Osteoblast (primary cell): ENCODE data around the gene MATN1. TPM values are rescaled to one million over a fixed set of nuclear protein-coding genes. Genes with fewer than 3 reads are reported as not detected.

Experiments
- DNase-seq: peaks from one replicate; pipeline ENCODE4 v3.0.0; 2011; ENCODE audit warnings: low spot score, mixed read lengths; ENCODE audit not compliant: insufficient read length; ENCODE audit errors: missing footprints
- H2AFZ ChIP-seq: 2 replicates; pipeline ENCODE4 v1.6.0; 2011; ENCODE audit warnings: mild to moderate bottlenecking, low read length
- H3K27ac ChIP-seq: 2 replicates; pipeline ENCODE4 v1.5.1; 2011; ENCODE audit warnings: mild to moderate bottlenecking, low read depth, low read length, moderate library complexity
- H3K27me3 ChIP-seq: 2 replicates; pipeline ENCODE4 v1.6.0; 2012; ENCODE audit warnings: mild to moderate bottlenecking, control low read depth, inconsistent platforms, low read length, moderate library complexity; ENCODE audit not compliant: insufficient read depth
- H3K36me3 ChIP-seq: 2 replicates; pipeline ENCODE4 v1.5.1; 2011; ENCODE audit warnings: mild to moderate bottlenecking, low read length, control low read depth, moderate library complexity; ENCODE audit not compliant: insufficient read depth
- H3K4me1 ChIP-seq: 2 replicates; pipeline ENCODE4 v1.5.1; 2011; ENCODE audit warnings: mild to moderate bottlenecking, low read length, control low read depth, moderate library complexity; ENCODE audit not compliant: insufficient read depth
- H3K4me2 ChIP-seq: 2 replicates; pipeline ENCODE4 v1.6.0; 2011; ENCODE audit warnings: mild to moderate bottlenecking, low read length; ENCODE audit not compliant: insufficient read depth
- H3K4me3 ChIP-seq: fragments of 200-600 bp; sonication (generic); 3 replicates; pipeline ENCODE4 v1.5.1; 2012; ENCODE audit warnings: mild to moderate bottlenecking, low read length, inconsistent platforms; ENCODE audit not compliant: insufficient read depth
- H3K79me2 ChIP-seq: 2 replicates; pipeline ENCODE4 v1.6.0; 2012; ENCODE audit warnings: mild to moderate bottlenecking, low read length, control low read depth, inconsistent platforms; ENCODE audit not compliant: insufficient read depth
- H3K9me3 ChIP-seq: 2 replicates; pipeline ENCODE4 v1.5.1; 2011; ENCODE audit warnings: low read depth, low read length, control low read depth
- H4K20me1 ChIP-seq: 2 replicates; pipeline ENCODE4 v1.6.0; 2012; ENCODE audit warnings: mild to moderate bottlenecking, low read length, control low read depth; ENCODE audit not compliant: insufficient read depth
- CTCF ChIP-seq: IDR thresholded peaks from 2 replicates; pipeline ENCODE4 v1.5.1; 2011; ENCODE audit warnings: mild to moderate bottlenecking, low read depth, low read length, moderate library complexity; ENCODE audit errors: extremely low read depth
- total RNA-seq: library from RNA; depleted of rRNA; stranded (reverse); fragments of >200 nt; gene quantifications from 2 replicates; pipeline ENCODE4 v1.2.3, GENCODE V29; 2012

Gene MATN1
- total RNA-seq, 1 donor: not detected

- Histone ChIP-seq H2AFZ (no peak overlapping the region), H3K4me2 (no peak overlapping the region), H3K4me3 (no peak overlapping the region), H3K79me2 (no peaks in the 10 kb centered on the region), H3K4me1 (peaks cover 13% of the 10 kb centered on the region), H3K27me3 (peaks cover 2% of the 10 kb centered on the region), H3K27ac (no peak overlapping the region), H3K9me3 (no peaks in the 10 kb centered on the region), H3K36me3 (no peaks in the 10 kb centered on the region), H4K20me1 (no peaks in the 10 kb centered on the region)
- no peak for TF ChIP-seq CTCF
- DNase-seq: peak; percentile 5
Observed at GRCh38 chr1:30751830-30752650, 28.7 kb upstream of the MATN1 start.

GRCh38 chr1:30750731-30751291 lies 27.4 kb upstream of the MATN1 start:
- Histone ChIP-seq H3K27ac (no peak overlapping the region), H3K36me3 (no peaks in the 10 kb centered on the region), H3K27me3 (peaks cover 2% of the 10 kb centered on the region), H4K20me1 (no peaks in the 10 kb centered on the region), H3K4me1 (peaks cover under 1% of the 10 kb centered on the region), H2AFZ (no peak overlapping the region), H3K9me3 (no peaks in the 10 kb centered on the region), H3K4me2 (no peak overlapping the region), H3K79me2 (no peaks in the 10 kb centered on the region), H3K4me3 (no peak overlapping the region)
- peak; percentile 45 for DNase-seq
- no peak for TF ChIP-seq CTCF

- TF ChIP-seq CTCF: no peak
- no peak overlapping the region for H3K4me2 ChIP-seq
- H2AFZ ChIP-seq: no peak overlapping the region
- H3K4me1 ChIP-seq: no peaks in the 10 kb centered on the region
- no peaks in the 10 kb centered on the region for H3K9me3 ChIP-seq
- no peak overlapping the region for H3K4me3 ChIP-seq
- H3K36me3 ChIP-seq: no peaks in the 10 kb centered on the region
- no peaks in the 10 kb centered on the region for H4K20me1 ChIP-seq
- no peaks in the 10 kb centered on the region for H3K79me2 ChIP-seq
- H3K27me3 ChIP-seq: peaks cover 2% of the 10 kb centered on the region
- DNase-seq: peak; percentile 34
- no peak overlapping the region for H3K27ac ChIP-seq
Observed at GRCh38 chr1:30749691-30750583, 26.6 kb upstream of the MATN1 start.
